ENCODE data around the gene EXOC3.

- TF ChIP-seq EP300 (IDR thresholded peaks at IDR 0.05; ENCODE audit: low read depth) (no peak), CTCF (IDR thresholded peaks at IDR 0.05) (no peak)
These were observed 36.8 kb downstream of the EXOC3 start for GRCh38 chr5:479566-480319.

Measured in transverse colon (tissue), 3 donors.